SK-MEL-5 (cell line): ENCODE data around the gene CSTF3. TPM values are rescaled to one million over a fixed set of nuclear protein-coding genes. Genes with fewer than 3 reads are reported as not detected.

Source experiments
- small RNA-seq, 2 experiments: library from RNA; depleted of rRNA; stranded (forward); fragments of <200 nt; gene quantifications; one replicate each; pipeline ENCODE3, GENCODE V24; 2014
- total RNA-seq: library from RNA; depleted of rRNA; stranded (reverse); fragments of >200 nt; shearing (Covaris generic); gene quantifications from 2 replicates; pipeline ENCODE4 v1.2.3, GENCODE V29; 2014; rRNA removed

The CSTF3 gene
- total RNA-seq, 1 experiment from 2014 or later, result 18.8 TPM

Small RNA genes lying within 50 kb of the gene (small RNA-seq; reads per million reads assigned to genes)
- 0 reads per million in 2 experiments for gene RF00019

Other genes starting within 250 kb of the CSTF3 start
- gene DEPDC7, start 145.6 kb downstream of the CSTF3 start, total RNA-seq, result 4.4 and 6.3 TPM in 2 replicates
- gene TCP11L1, start 121.9 kb downstream of the CSTF3 start, total RNA-seq, result 10.6 and 11.9 TPM in 2 replicates
- 37.8 and 40.7 TPM in 2 replicates for gene HIPK3, start 95.9 kb upstream of the CSTF3 start, total RNA-seq
- 19.7 and 22.1 TPM in 2 replicates for gene KIAA1549L, start 214.6 kb upstream of the CSTF3 start, total RNA-seq